A549 (cell line): ENCODE results near the gene MXRA7. TPM values are rescaled to one million over a fixed set of nuclear protein-coding genes. Genes with fewer than 3 reads are reported as not detected.

Source experiments
- ATAC-seq, 2 experiments: fragments of 200-7000 bp in 1 of 2; fragments of >200 bp in 1 of 2; cut with Nextera tagmentation in 1 of 2; cut with Tn5 transposase in 1 of 2; 3 replicates each; pipeline versions ENCODE4 v1.8.0 to v1.9.1; 2018 to 2020; ENCODE audit warnings: mild to moderate bottlenecking in 1 of 2, moderate library complexity in 1 of 2
- CTCF ChIA-PET: fragments of 300-600 bp; sonication (Branson Sonifier 250); formaldehyde crosslinking; extraction: SDS; loops from one replicate; lab custom pipeline; 2021; ENCODE audit warnings: antibody characterized with exemption, inconsistent platforms; lab: Yijun Ruan, JAX
- POLR2A ChIA-PET: fragments of 350-600 bp; formaldehyde crosslinking; extraction: SDS; loops from one replicate; lab custom pipeline; 2021; ENCODE audit warnings: antibody characterized with exemption, inconsistent platforms; lab: Yijun Ruan, JAX
- DNase-seq, 2 experiments: peaks; one replicate each; pipeline versions ENCODE4 v3.0.0 to v3.0.0-alpha.2; 2011 to 2016; ENCODE audit warnings: low read depth in 1 of 2, low spot score in 1 of 2
- FAIRE-seq: peaks from 2 replicates; lab custom pipeline; 2011; peaks lifted over from hg19 to GRCh38; lab: Jason Lieb, UNC
- H3K27ac ChIP-seq, 2 experiments: fragments of >200 bp; sonication (Bioruptor Twin); formaldehyde crosslinking; 3 replicates each; pipeline ENCODE4 v1.5.1; 2016 to 2017
- H3K4me1 ChIP-seq: fragments of >200 bp; sonication (Bioruptor Twin); formaldehyde crosslinking; 3 replicates; pipeline ENCODE4 v1.6.1; 2016
- H3K4me2 ChIP-seq: fragments of >200 bp; sonication (Bioruptor Twin); formaldehyde crosslinking; 3 replicates; pipeline ENCODE4 v1.6.1; 2016
- H3K4me3 ChIP-seq: fragments of >200 bp; sonication (Bioruptor Twin); formaldehyde crosslinking; 3 replicates; pipeline ENCODE4 v1.5.1; 2016
- H3K9me3 ChIP-seq: fragments of >200 bp; sonication (Bioruptor Twin); formaldehyde crosslinking; 3 replicates; pipeline ENCODE4 v1.6.1; 2016
- CHD2 ChIP-seq: fragments of 150-350 bp; IDR thresholded peaks from 2 replicates; pipeline ENCODE4 v1.6.1; 2014; ENCODE audit warnings: low read length; ENCODE audit not compliant: partially characterized antibody
- CHD4 ChIP-seq: fragments of 200-600 bp; sonication (generic); IDR thresholded peaks from 2 replicates; pipeline ENCODE4 v1.6.1; 2016; ENCODE audit warnings: antibody characterized with exemption, mild to moderate bottlenecking, borderline replicate concordance
- EHF ChIP-seq: fragments of 250-450 bp; sonication (Bioruptor Pico); IDR thresholded peaks from 2 replicates; pipeline ENCODE4 v1.5.0; 2020; ENCODE audit warnings: mild to moderate bottlenecking
- EP300 ChIP-seq, 2 experiments: fragments of >200 bp; sonication (Bioruptor Twin); formaldehyde crosslinking; IDR thresholded peaks; 2 replicates in 1 of 2; 3 replicates in 1 of 2; pipeline ENCODE4 v1.6.1; 2016 to 2017
- ESRRA ChIP-seq: fragments of 150-350 bp; IDR thresholded peaks from 2 replicates; pipeline ENCODE4 v1.6.1; 2014; ENCODE audit warnings: mild to moderate bottlenecking, low read length, borderline replicate concordance
- FOSL2 ChIP-seq, 2 experiments: fragments of 450-650 bp in 1 of 2; fragments of >200 bp in 1 of 2; sonication (Bioruptor Twin) in 1 of 2; formaldehyde crosslinking; IDR thresholded peaks; 2 replicates each; pipeline versions ENCODE4 v1.5.0 to v1.6.1; 2016 to 2020; ENCODE audit warnings: mild to moderate bottlenecking in 1 of 2, moderate library complexity in 1 of 2
- FOXS1 ChIP-seq: fragments of 250-450 bp; sonication (Bioruptor Pico); IDR thresholded peaks from 2 replicates; pipeline ENCODE4 v1.5.0; 2020; ENCODE audit warnings: mild to moderate bottlenecking, moderate library complexity
- GATA3 ChIP-seq: IDR thresholded peaks from 2 replicates; pipeline ENCODE4 v1.6.1; 2012; ENCODE audit warnings: borderline replicate concordance
- JUN ChIP-seq, 2 experiments: fragments of >200 bp; sonication (Bioruptor Twin); formaldehyde crosslinking; IDR thresholded peaks; 2 replicates in 1 of 2; 3 replicates in 1 of 2; pipeline ENCODE4 v1.6.1; 2016 to 2017
- JUNB ChIP-seq: fragments of >200 bp; sonication (Bioruptor Twin); formaldehyde crosslinking; IDR thresholded peaks from 2 replicates; pipeline ENCODE4 v1.6.1; 2016
- KDM1A ChIP-seq: fragments of 200-600 bp; sonication (generic); IDR thresholded peaks from 2 replicates; pipeline ENCODE4 v1.6.1; 2016; ENCODE audit warnings: low read depth, mild to moderate bottlenecking
- MAFK ChIP-seq: fragments of 450-650 bp; IDR thresholded peaks from 2 replicates; pipeline ENCODE4 v1.6.1; 2014; ENCODE audit not compliant: partially characterized antibody
- MAZ ChIP-seq: fragments of 150-350 bp; IDR thresholded peaks from 2 replicates; pipeline ENCODE4 v1.6.1; 2014; ENCODE audit warnings: antibody characterized with exemption, low read depth, low read length, borderline replicate concordance
- NFE2L2 ChIP-seq: fragments of 150-350 bp; conservative IDR thresholded peaks from 2 replicates; pipeline ENCODE4 v1.6.1; 2014; ENCODE audit warnings: low read length
- PHF8 ChIP-seq: fragments of 200-600 bp; sonication (generic); IDR thresholded peaks from 2 replicates; pipeline ENCODE4 v1.6.1; 2016; ENCODE audit warnings: low read depth, mild to moderate bottlenecking, antibody characterized with exemption, moderate library complexity, borderline replicate concordance
- RNF2 ChIP-seq: fragments of 200-600 bp; sonication (generic); IDR thresholded peaks from 2 replicates; pipeline ENCODE4 v1.6.1; 2016; ENCODE audit warnings: low read depth, mild to moderate bottlenecking, antibody characterized with exemption, moderate library complexity, borderline replicate concordance
- SMC3 ChIP-seq: fragments of >200 bp; sonication (Bioruptor Twin); formaldehyde crosslinking; IDR thresholded peaks from 3 replicates; pipeline ENCODE4 v1.6.1; 2018; ENCODE audit warnings: inconsistent platforms
- WGBS: methylation state at CpG from one replicate; pipeline ENCODE4 v1.1.6; 2017; ENCODE audit errors: missing lambda C conversion rate; 5-methylcytosine and 5-hydroxymethylcytosine counted together
- polyA plus RNA-seq, 4 experiments: library from polyadenylated mRNA; depleted of rRNA in 3 of 4; stranded (reverse); fragments of >200 nt; fragmentation: RNase III in 1 of 4; extraction: RNeasy Plus Mini Kit Qiagen cat#74134 plus additional on column Dnase treatment in 1 of 4; gene quantifications; 2 replicates in 3 of 4; 3 replicates in 1 of 4; pipeline ENCODE4 v1.2.3, GENCODE V29; 2011 to 2017
- TF ChIP-seq, protein P1 (sequence below): IDR thresholded peaks from 2 replicates; pipeline ENCODE4 v1.6.1; 2012
- TF ChIP-seq, protein P2 (sequence below): fragments of 250-450 bp; sonication (Bioruptor Pico); IDR thresholded peaks from 2 replicates; pipeline ENCODE4 v1.5.0; 2021; ENCODE audit warnings: mild to moderate bottlenecking, moderate library complexity, borderline replicate concordance
- TF ChIP-seq, protein P3 (sequence below): fragments of 250-450 bp; sonication (Bioruptor Pico); IDR thresholded peaks from 2 replicates; pipeline ENCODE4 v1.5.0; 2020; ENCODE audit warnings: low read depth, mild to moderate bottlenecking, moderate library complexity

The MXRA7 gene
- polyA plus RNA-seq, 2 of the 4 experiments (the other 2 are of a cell fraction), result 47.8 to 57.2 TPM

DNA sequence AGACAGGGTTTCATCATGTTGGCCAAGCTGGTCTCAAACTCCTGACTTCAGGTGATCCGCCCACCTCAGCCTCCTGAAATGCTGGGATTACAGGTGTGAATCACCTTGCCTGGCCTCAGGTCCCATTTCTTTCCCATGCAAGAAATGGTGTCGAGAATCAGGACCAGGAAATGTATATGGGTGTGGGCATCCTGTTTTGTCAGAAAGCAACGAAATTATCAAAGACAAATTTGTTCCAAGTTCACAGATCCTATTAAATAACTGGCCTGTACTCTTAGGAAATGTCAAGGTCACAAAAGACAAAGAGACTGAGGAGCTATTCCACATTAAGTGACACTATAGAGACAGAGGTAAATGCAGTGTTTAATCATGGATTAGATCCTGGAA, 50.1 kb downstream of the MXRA7 start:
- ChIA-PET CTCF (interaction anchor here (0.9 to 14.0 kb wide), 3 partner anchors 23 to 114 kb away, joined by 3 to 123 read pairs (median 3); no protein-coding TSS in a partner anchor), POLR2A (no interaction called here)
- no peak overlapping the region for H3K4me3 ChIP-seq
- DNase-seq, result no peak
- H3K4me2 ChIP-seq, result peak overlapping the region; percentile 45; the same call in 2 of the 3 replicates
- no peak for FAIRE-seq
- ATAC-seq, result no peak
- H3K4me1 ChIP-seq, result peaks cover 18% of the 10 kb centered on the region
- H3K27ac ChIP-seq, result peak overlapping the region in 1 of 2 experiments; percentile 74; a peak in 3 of 6 replicates
- 60% methylated on average over 3 of the region's 3 CpGs for WGBS
- no peaks in the 10 kb centered on the region for H3K9me3 ChIP-seq
- no peak for TF ChIP-seq JUNB
- TF ChIP-seq PHF8, result no peak
- TF ChIP-seq MAZ, result no peak
- no peak for TF ChIP-seq SMC3
- TF ChIP-seq ESRRA, result no peak
- TF ChIP-seq GATA3, result no peak
- TF ChIP-seq, protein P1, sequence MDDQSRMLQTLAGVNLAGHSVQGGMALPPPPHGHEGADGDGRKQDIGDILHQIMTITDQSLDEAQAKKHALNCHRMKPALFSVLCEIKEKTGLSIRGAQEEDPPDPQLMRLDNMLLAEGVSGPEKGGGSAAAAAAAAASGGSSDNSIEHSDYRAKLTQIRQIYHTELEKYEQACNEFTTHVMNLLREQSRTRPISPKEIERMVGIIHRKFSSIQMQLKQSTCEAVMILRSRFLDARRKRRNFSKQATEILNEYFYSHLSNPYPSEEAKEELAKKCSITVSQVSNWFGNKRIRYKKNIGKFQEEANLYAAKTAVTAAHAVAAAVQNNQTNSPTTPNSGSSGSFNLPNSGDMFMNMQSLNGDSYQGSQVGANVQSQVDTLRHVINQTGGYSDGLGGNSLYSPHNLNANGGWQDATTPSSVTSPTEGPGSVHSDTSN, result no peak
- TF ChIP-seq CHD2, result no peak
- TF ChIP-seq, protein P2, sequence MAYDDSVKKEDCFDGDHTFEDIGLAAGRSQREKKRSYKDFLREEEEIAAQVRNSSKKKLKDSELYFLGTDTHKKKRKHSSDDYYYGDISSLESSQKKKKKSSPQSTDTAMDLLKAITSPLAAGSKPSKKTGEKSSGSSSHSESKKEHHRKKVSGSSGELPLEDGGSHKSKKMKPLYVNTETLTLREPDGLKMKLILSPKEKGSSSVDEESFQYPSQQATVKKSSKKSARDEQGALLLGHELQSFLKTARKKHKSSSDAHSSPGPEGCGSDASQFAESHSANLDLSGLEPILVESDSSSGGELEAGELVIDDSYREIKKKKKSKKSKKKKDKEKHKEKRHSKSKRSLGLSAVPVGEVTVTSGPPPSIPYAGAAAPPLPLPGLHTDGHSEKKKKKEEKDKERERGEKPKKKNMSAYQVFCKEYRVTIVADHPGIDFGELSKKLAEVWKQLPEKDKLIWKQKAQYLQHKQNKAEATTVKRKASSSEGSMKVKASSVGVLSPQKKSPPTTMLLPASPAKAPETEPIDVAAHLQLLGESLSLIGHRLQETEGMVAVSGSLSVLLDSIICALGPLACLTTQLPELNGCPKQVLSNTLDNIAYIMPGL (CRISPR knock-in tag), result no peak
- TF ChIP-seq KDM1A, result no peak
- TF ChIP-seq, all 56 proteins: peak for 0

DNA sequence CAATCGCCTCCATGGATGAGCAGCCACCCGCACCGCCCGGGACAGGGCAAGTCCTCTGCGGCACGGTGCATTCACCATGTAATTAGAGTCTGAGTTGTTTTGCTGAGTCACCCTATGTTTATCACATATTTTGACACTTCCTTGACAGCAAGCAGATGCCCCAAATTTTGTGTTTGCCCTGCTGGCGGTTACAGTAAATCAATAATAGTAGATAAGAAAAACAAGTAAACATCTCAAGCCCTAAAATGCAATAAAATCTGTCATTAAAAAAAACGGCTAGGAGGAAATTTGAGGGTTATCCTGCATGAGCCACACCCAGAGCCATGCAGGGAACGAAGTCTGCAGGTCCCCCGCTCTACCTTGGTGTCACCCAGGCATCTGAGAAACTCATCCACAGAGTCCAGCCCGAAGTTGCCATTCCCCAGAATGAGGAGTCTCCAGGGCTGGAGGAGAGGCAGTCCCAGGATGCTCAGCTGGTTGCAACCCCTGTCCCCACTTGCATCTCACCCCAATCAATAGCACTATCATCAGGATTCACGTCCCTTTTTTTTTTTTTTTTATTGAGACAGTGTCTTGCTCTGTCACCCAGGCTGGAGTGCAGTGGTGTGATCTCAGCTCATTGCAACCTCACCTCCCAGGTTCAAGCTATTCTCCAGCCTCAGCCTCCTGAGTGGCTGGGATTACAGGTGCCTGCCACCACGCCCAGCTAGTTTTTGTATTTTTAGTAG, 50.7 kb downstream of the MXRA7 start:
- CTCF ChIA-PET, result interaction anchor here (0.9 to 14.0 kb wide), 4 partner anchors 23 to 114 kb away, joined by 3 to 123 read pairs (median 3); no protein-coding TSS in a partner anchor
- DNase-seq (peak in 1 of 2 experiments; percentile 59), ATAC-seq (peak; percentile 17 to 80; a peak in 4 of 6 replicates), FAIRE-seq (no peak)
- H3K4me1 ChIP-seq, result peaks cover 18% of the 10 kb centered on the region
- peak overlapping the region; percentile 34 to 74 for H3K27ac ChIP-seq
- peak overlapping the region; percentile 45 for H3K4me2 ChIP-seq
- WGBS, result 59% methylated on average over 13 of the region's 13 CpGs
- TF ChIP-seq, protein P3, sequence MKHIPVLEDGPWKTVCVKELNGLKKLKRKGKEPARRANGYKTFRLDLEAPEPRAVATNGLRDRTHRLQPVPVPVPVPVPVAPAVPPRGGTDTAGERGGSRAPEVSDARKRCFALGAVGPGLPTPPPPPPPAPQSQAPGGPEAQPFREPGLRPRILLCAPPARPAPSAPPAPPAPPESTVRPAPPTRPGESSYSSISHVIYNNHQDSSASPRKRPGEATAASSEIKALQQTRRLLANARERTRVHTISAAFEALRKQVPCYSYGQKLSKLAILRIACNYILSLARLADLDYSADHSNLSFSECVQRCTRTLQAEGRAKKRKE (CRISPR knock-in tag), result peak; percentile 41; the same call in 1 of the 2 replicates
- TF ChIP-seq FOXS1 (CRISPR knock-in tag) (peak; percentile 26; the same call in 1 of the 2 replicates), JUN (IDR thresholded peaks at IDR 0.05) (no peak), NFE2L2 (peak; percentile 97), CHD4 (no peak), EP300 (IDR thresholded peaks at IDR 0.05) (no peak), MAFK (peak; percentile 98), EHF (0 out of 2 replicates have a peak, but pooled peaks have one; percentile 4), RNF2 (no peak), GATA3 (peak; percentile 60), FOSL2 (IDR thresholded peaks at IDR 0.05) (no peak), FOSL2 (CRISPR knock-in tag; IDR thresholded peaks at IDR 0.05) (peak; percentile 54), JUNB (no peak)
- no peak overlapping the region for H3K4me3 ChIP-seq
- no peaks in the 10 kb centered on the region for H3K9me3 ChIP-seq
- POLR2A ChIA-PET, result no interaction called here
